ENCODE data around the gene SUN5. TPM values are rescaled to one million over a fixed set of nuclear protein-coding genes. Genes with fewer than 3 reads are reported as not detected.

Gene SUN5
- total RNA-seq, 2 experiments from 2014 or later, result not detected

DNA sequence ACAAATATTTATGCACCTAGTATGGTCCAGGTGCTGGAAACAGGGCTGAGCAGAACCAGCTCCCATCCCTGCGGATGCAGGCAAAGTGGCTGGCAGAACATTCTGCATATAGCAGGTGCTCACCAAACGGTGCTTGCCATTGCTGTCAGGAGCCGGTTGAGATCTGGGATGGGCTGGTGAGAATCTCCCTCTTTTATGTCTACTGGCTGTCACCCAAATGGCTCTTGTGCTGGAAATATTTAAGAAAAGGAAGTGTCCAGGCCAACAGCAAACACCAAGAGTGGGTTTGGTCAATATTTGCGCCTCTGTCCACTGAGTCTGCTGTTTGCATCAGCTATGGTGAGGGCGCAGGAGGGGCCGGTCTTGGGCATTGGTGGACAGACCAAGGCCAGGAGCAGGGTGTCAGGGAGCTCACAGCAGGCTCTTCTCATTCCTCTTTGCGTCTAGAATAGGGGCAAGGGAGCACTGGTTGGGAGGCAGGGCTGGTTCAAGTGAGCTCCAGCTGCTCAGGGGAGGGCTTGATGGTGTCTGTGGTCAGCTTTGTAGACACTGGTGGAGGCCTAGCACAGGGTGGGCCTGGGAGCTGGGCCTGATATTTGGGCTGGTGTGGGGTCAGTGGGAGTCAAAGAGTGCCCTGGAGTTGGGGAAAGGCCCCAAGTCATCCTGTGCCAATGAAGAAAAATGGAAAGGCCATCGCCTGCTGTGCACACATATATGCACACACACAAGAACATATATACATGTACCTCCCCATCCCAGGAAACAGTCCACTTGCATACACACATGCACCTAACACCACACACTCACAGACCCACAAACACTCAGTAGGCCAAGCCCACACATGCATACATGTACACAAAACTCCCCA is 1.9 kb upstream of the SUN5 start:
- no peak for DNase-seq
- H3K27ac Mint-ChIP-seq, result no peak overlapping the region
- CTCF ChIA-PET, result interaction anchor here (1.4 to 3.2 kb wide), 4 partner anchors 39 to 110 kb away, joined by 4 to 25 read pairs (median 4); no protein-coding TSS in a partner anchor

DNA sequence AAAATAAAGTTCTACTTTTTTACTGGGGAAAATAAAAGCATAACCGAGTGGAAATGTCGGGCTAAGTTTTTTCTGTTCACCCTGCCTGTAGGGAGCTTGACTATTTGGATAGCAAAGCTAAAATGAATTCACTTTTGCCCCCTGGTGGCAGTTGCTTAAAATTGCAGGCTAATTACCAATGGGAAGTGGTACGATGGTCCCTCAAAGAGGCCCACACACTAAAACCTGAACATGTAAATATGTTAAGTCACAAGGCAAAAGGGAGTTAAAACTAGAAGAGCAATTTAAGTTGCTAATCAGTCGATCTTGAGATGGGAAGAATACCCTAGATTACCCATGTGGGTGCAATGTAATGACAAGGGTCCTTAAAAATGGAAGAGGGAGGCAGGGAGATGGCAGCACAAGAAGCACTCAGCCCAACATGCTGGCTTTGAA is 916 bp upstream of the SUN5 start:
- Mint-ChIP-seq H3K9me3 (ENCODE audit: low read depth) (no peaks in the 10 kb centered on the region), H3K27me3 (no peaks in the 10 kb centered on the region), H3K36me3 (no peaks in the 10 kb centered on the region), H3K4me1 (peaks cover 3% of the 10 kb centered on the region), H3K4me3 (no peak overlapping the region), H3K27ac (no peak overlapping the region)
- DNase-seq (no peak), ATAC-seq (no peak)
- CTCF ChIA-PET, result interaction anchor here (1.0 to 3.2 kb wide), 14 partner anchors 9 to 109 kb away, joined by 3 to 32 read pairs (median 4); no protein-coding TSS in a partner anchor

More for the DNA sequence above, 1.9 kb upstream of the SUN5 start:
- Mint-ChIP-seq H3K27me3 (no peaks in the 10 kb centered on the region), H3K36me3 (no peaks in the 10 kb centered on the region), H3K4me3 (no peak overlapping the region), H3K4me1 (peaks cover 3% of the 10 kb centered on the region), H3K9me3 (ENCODE audit: low read depth) (no peaks in the 10 kb centered on the region)
- no peak for ATAC-seq

DNA sequence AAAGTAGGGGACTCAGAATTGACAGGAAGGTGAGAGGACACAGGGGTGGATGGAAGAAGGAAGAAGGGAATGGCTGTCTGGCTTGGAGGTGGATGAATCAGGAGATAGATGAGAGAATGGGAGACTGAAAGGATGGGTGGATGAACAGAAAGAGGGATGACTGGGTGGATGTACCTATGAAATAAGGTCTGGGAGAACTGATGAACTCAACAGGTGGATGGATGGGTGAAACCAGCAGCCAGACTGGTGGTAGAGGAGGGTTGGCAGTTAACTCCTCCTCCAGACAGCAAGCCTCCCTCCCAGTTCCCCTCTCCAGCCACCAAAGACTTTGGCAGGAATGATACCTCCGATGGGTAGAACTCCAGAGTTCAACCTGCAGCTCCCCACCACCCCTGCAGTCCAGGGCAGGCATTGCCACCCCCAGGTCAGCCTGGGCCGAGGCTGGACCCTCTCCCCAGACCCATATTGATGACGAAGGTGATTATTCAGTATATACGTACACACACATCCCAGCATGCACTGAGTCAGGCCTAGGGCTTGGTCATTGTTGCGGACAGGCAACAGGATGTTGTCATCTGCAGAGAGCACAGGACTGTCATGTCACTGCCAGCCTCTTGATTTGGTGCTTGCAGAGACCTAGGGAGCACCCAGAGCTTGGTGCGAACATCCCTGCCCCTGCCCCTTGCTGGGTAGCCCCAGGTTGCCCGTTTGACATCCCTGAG is 2.0 kb downstream of the SUN5 start:
- H3K4me3 Mint-ChIP-seq, result no peak overlapping the region
- H3K27ac Mint-ChIP-seq, result no peak overlapping the region
- DNase-seq, result no peak
- H3K36me3 Mint-ChIP-seq, result no peaks in the 10 kb centered on the region
- H3K9me3 Mint-ChIP-seq (ENCODE audit: low read depth), result no peaks in the 10 kb centered on the region
- CTCF ChIA-PET, result interaction anchor here (3.1 kb wide), 1 partner anchor 100 kb away, joined by 32 read pairs; no protein-coding TSS in a partner anchor
- ATAC-seq, result no peak
- H3K27me3 Mint-ChIP-seq, result no peaks in the 10 kb centered on the region
- H3K4me1 Mint-ChIP-seq, result peaks cover 6% of the 10 kb centered on the region

DNA sequence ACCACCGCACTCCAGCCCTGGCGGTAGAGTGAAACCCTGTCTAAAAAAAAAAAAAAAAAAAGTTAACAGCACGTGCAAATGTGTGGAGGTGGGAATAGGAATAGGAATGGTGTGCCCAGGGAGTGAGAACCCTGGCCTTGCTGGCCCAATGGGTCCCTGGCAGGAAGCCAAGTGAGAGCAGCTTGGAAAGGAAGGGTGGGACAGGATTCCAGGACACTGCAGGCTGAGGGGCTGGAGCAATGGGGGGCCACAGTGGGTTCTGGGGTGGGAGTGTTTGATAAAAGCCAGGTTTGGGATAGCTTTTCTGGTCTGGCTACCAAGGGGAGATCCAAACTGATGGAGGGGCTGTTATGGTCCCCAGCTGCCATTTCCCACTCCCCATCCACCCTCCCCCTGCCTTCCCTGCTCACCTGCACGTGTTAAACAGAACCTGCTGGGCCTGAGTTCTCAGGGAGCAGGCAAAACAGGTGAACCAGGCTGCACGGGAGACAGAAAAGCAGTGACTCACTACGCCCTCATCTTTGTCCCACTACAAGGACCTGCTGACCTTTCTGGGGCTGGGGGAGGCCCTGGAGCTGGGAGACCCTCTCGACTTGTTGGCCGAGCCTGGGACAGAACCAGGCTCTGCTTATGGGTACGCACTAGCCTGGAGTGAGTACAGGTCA is 3.3 kb downstream of the SUN5 start:
- DNase-seq, result no peak
- Mint-ChIP-seq H3K36me3 (no peaks in the 10 kb centered on the region), H3K27me3 (no peaks in the 10 kb centered on the region), H3K9me3 (ENCODE audit: low read depth) (no peaks in the 10 kb centered on the region), H3K4me1 (peaks cover 7% of the 10 kb centered on the region), H3K4me3 (no peak overlapping the region), H3K27ac (no peak overlapping the region)
- CTCF ChIA-PET, result interaction anchor here (0.5 kb wide), 1 partner anchor 96 kb away, joined by 4 read pairs; no protein-coding TSS in a partner anchor
- no peak for ATAC-seq

DNA sequence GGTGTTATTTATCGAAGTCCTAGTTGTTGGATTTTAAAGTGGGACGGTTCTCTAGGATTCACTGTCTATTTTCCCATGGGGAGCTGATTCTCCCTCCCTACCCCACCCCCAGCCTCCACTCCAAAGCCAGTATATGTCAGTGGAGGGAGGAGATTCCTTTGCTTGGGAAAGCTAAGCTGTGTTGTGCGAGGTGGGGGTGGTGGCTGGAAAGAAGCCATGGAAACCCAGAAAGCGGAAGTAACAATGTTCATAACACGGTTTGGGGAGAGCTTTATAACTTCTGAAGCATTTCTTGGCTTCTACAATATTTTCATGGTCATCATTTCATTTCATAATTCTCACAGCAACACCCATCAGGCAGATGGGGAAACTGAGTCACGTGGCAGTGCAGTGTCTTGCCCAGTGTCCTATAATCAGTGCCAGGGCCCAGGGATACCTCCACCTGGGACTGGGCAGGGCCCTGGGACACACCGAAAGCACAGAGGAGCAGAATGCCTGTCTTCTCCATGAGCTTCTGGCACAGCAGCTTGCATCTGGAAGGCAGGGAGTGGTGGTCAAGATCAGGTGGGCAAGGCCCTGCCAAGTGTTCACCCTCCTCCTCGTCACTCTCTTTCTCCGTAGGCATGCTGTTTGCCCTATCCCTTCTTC is 4.5 kb downstream of the SUN5 start:
- Mint-ChIP-seq H3K27ac (no peak overlapping the region), H3K4me3 (no peak overlapping the region), H3K36me3 (no peaks in the 10 kb centered on the region), H3K9me3 (ENCODE audit: low read depth) (peaks cover 4% of the 10 kb centered on the region), H3K4me1 (peaks cover 5% of the 10 kb centered on the region), H3K27me3 (no peaks in the 10 kb centered on the region)
- DNase-seq (no peak), ATAC-seq (no peak)
- CTCF ChIA-PET, result interaction anchor here (0.9 to 1.8 kb wide), 3 partner anchors 18 to 98 kb away, joined by 3 to 5 read pairs (median 3); no protein-coding TSS in a partner anchor

DNA sequence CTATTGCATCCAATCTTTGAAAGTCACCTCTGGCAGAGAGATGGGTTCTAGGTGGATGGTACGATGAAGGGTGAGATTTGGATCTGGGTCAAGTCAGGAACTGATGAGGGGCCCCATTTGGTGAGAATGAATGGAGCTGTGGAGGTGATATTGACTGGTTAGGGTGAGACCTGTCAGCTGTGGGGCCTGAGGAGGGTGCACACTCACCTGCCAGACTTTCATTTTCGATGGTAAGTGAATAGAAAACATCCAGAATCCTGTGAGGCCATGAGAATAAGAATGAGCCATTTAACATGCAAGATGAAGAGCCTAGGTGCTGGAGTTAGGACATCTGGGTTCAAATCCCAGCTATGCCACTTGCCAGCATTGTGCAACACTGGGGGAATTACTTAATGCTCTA is 6.8 kb downstream of the SUN5 start:
- Mint-ChIP-seq H3K27me3 (no peaks in the 10 kb centered on the region), H3K9me3 (ENCODE audit: low read depth) (peaks cover 4% of the 10 kb centered on the region), H3K4me1 (peaks cover 5% of the 10 kb centered on the region), H3K27ac (no peak overlapping the region), H3K4me3 (no peak overlapping the region), H3K36me3 (no peaks in the 10 kb centered on the region)
- CTCF ChIA-PET, result no interaction called here
- no peak for DNase-seq
- no peak for ATAC-seq

DNA sequence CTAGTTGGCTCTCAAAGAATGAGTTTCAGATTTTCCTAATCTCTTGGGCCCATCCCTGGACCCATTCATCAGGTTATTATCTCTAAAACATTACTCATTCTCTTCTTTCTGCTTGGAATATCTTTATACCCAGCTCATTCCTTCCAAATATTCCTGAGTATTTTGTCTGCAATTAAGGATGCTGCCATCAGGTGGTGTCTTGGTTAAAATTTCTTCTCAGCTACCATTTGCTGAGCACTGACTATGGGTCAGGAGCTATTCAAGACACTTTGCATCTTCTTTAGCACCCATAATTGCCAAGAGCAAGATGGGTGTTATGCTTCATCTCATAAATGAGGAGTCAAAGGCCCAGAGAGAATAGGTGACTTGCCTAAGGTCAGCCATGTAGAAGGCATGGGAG is 8.4 kb downstream of the SUN5 start:
- H3K36me3 Mint-ChIP-seq, result no peaks in the 10 kb centered on the region
- DNase-seq, result no peak
- CTCF ChIA-PET, result interaction anchor here (0.9 to 2.5 kb wide), 3 partner anchors 9 to 94 kb away, joined by 3 to 9 read pairs (median 8); no protein-coding TSS in a partner anchor

DNA sequence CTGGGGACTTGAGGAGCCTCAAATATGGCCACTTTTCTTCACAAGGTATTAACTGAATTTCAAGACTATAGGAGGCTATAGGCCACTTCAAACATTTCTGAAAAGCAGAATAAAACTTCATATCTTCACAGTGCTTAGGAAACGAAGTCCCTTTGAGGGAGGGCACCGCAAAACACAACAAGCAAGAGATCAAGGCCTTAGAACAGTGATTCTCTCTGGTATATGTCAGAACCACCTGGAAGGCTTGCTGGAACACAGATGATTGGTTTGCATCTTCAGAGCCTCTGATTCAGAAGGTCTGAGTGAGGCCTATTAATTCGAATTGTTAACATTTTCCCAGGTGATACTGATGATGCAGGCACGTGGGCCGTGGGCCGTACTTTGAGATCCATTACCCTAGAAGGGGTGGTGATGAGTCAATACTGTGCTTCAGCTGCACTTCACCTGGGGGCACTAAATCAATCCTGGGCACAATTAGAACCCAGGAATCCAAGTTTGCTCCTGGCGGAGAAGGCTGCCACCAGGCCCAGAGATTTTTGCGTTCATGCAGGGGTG is 10.7 kb downstream of the SUN5 start:
- CTCF ChIA-PET, result interaction anchor here (0.9 kb wide), 1 partner anchor 28 kb away, joined by 4 read pairs; no protein-coding TSS in a partner anchor
- Mint-ChIP-seq H3K27ac (no peak overlapping the region), H3K27me3 (no peaks in the 10 kb centered on the region), H3K36me3 (no peaks in the 10 kb centered on the region), H3K9me3 (ENCODE audit: low read depth) (peaks cover 4% of the 10 kb centered on the region), H3K4me3 (no peak overlapping the region), H3K4me1 (peaks cover 5% of the 10 kb centered on the region)
- DNase-seq, result no peak
- no peak for ATAC-seq

More for the DNA sequence above, 8.4 kb downstream of the SUN5 start:
- Mint-ChIP-seq H3K4me1 (peaks cover 5% of the 10 kb centered on the region), H3K9me3 (ENCODE audit: low read depth) (peaks cover 4% of the 10 kb centered on the region), H3K4me3 (no peak overlapping the region), H3K27ac (no peak overlapping the region), H3K27me3 (no peaks in the 10 kb centered on the region)
- no peak for ATAC-seq

DNA sequence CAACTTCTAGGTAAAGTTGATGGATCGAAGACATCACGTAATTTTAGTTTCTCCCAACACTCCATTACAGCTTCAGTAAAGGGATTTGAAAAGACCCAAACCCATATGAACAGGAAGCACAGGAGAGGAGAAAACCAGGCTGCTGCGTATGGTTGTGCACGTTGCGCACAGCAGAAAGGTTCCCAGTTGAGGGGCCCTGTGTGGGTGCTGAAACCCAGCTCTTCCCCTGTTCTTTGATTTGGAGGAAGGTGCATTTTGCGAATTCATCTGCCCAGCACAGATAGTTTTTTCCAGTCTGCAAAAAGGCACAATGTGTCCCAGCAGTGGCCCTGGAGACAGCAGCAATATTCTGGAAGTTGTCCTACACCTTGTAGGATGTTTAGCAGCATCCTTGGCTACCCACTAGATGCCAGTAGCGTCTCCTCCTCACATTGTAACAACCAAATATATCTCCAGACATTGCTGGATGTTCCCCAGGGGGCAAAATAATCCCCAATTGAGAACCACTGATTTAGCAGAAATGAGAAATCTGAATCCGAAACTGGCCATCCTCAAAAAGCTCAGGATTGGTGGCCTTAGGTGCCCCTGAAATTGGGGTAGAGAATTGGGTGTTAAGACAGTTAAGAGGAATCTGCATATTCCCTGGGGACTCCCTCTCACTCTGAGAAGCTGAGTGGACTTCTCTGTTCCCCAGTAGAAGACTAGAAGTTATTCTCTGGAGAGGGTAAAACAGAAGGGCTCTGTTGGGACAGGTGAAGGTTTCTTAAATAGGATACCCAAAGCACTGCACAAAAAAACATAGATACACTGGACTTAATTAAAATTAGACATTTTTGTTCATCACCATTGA is 12.2 kb downstream of the SUN5 start:
- Mint-ChIP-seq H3K9me3 (ENCODE audit: low read depth) (peaks cover 4% of the 10 kb centered on the region), H3K4me3 (no peak overlapping the region), H3K27ac (no peak overlapping the region), H3K36me3 (no peaks in the 10 kb centered on the region), H3K27me3 (no peaks in the 10 kb centered on the region), H3K4me1 (no peaks in the 10 kb centered on the region)
- ATAC-seq (no peak), DNase-seq (no peak)
- CTCF ChIA-PET, result interaction anchor here (0.8 to 1.8 kb wide), 2 partner anchors 24 to 25 kb away, joined by 3 to 4 read pairs; no protein-coding TSS in a partner anchor

DNA sequence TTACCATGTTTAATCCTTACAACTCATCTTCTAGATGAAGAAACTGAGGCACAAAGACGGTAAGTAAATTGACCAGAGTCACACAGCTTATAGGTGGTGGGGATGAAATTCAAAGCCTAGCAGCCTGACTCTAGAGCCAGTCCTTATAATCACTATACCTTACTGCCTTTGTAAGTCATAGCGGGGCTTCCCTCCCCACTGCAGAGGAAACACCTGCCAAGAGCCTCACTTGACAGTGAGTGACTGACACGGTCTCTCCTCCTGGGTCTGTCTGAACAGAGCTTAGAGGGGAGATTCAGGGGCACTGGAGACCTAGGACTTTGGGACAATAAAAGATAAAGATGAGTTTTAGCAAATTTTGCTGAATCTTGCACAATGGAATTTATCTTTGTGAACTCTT is 12.8 kb downstream of the SUN5 start:
- Mint-ChIP-seq H3K36me3 (no peaks in the 10 kb centered on the region), H3K27me3 (no peaks in the 10 kb centered on the region), H3K4me1 (no peaks in the 10 kb centered on the region), H3K9me3 (ENCODE audit: low read depth) (peaks cover 4% of the 10 kb centered on the region), H3K27ac (no peak overlapping the region), H3K4me3 (no peak overlapping the region)
- CTCF ChIA-PET, result interaction anchor here (0.8 to 1.8 kb wide), 3 partner anchors 13 to 25 kb away, joined by 3 to 4 read pairs (median 3); partner anchors contain the start of gene SUN5
- no peak for DNase-seq
- ATAC-seq, result no peak

DNA sequence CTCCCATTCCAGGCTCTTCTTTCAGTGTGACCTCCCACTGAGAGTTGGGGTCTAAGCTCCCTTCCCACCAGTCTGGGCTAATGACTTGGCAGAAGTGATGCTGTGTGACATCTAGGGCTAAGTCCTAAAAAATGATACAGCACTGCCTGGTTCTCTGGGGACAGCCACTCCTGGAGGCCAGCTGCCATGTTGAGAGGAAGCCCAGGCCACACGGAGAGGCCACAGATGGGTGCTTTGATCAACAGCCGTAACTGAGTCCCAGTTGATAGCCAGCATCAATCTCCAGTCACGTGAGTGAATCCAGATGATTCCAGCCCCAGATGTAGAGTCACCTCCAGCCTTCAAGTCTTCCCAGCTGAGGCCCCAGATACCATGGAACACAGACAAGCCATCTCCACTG is 13.8 kb downstream of the SUN5 start:
- Mint-ChIP-seq H3K4me1 (no peaks in the 10 kb centered on the region), H3K27ac (no peak overlapping the region), H3K27me3 (no peaks in the 10 kb centered on the region), H3K4me3 (no peak overlapping the region), H3K36me3 (no peaks in the 10 kb centered on the region), H3K9me3 (ENCODE audit: low read depth) (peaks cover 4% of the 10 kb centered on the region)
- ATAC-seq (no peak), DNase-seq (no peak)
- CTCF ChIA-PET, result interaction anchor here (1.2 to 1.8 kb wide), 2 partner anchors 14 to 26 kb away, joined by 3 to 4 read pairs; partner anchors contain the start of gene SUN5

Data from activated CD8-positive, alpha-beta memory T cell treated with anti-CD3 and anti-CD28 coated beads, Interleukin-2, amount 10 ng/mL, durations not matched to agents 7 days and 5 days (primary cell).